Fibroblast of the aortic adventitia (primary cell): Measurements from ENCODE around the gene DCAF8. TPM values are rescaled to one million over a fixed set of nuclear protein-coding genes. Genes with fewer than 3 reads are reported as not detected.

Source experiments
- DNase-seq: peaks from one replicate; pipeline ENCODE4 v3.0.0-alpha.2; 2010; ENCODE audit warnings: low read depth
- H3K4me3 ChIP-seq: 2 replicates; pipeline ENCODE4 v1.5.1; 2011; ENCODE audit warnings: low read depth, mild to moderate bottlenecking, control low read depth, low read length, moderate library complexity
- total RNA-seq: library from RNA; depleted of rRNA; stranded (reverse); fragments of >200 nt; gene quantifications from 2 replicates; pipeline ENCODE4 v1.2.3, GENCODE V29; 2012; ENCODE audit warnings: low replicate concordance
- TF ChIP-seq, protein P1 (sequence below): IDR thresholded peaks from 2 replicates; pipeline ENCODE4 v1.5.1; 2011; ENCODE audit warnings: mild to moderate bottlenecking, low read length, control low read depth, inconsistent platforms; ENCODE audit not compliant: insufficient read depth

Gene DCAF8
- total RNA-seq, 1 donor: 76.6 TPM

DNA sequence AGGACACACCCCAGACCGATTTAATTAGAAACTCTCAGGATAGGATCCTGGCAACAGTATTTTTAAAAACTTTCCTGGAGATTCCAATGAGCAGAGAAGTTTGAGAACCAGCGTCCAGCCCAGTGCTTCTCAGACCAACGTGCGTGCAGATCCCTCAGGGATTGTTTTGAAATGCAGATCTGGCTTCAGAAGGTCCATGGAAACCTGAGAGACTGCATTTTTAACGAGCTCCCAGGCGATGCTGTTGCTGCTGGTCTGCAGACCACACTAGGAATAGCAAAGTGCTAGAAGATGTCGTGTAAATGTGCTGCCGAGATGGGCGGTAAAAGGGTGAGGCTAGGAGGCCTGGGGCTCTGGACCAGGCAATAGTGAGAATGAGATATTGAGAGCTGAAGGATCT lies 90.4 kb downstream of the DCAF8 start:
- peak; percentile 15 for DNase-seq
- TF ChIP-seq, protein P1, sequence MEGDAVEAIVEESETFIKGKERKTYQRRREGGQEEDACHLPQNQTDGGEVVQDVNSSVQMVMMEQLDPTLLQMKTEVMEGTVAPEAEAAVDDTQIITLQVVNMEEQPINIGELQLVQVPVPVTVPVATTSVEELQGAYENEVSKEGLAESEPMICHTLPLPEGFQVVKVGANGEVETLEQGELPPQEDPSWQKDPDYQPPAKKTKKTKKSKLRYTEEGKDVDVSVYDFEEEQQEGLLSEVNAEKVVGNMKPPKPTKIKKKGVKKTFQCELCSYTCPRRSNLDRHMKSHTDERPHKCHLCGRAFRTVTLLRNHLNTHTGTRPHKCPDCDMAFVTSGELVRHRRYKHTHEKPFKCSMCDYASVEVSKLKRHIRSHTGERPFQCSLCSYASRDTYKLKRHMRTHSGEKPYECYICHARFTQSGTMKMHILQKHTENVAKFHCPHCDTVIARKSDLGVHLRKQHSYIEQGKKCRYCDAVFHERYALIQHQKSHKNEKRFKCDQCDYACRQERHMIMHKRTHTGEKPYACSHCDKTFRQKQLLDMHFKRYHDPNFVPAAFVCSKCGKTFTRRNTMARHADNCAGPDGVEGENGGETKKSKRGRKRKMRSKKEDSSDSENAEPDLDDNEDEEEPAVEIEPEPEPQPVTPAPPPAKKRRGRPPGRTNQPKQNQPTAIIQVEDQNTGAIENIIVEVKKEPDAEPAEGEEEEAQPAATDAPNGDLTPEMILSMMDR: no peak
- H3K4me3 ChIP-seq: no peak overlapping the region

DNA sequence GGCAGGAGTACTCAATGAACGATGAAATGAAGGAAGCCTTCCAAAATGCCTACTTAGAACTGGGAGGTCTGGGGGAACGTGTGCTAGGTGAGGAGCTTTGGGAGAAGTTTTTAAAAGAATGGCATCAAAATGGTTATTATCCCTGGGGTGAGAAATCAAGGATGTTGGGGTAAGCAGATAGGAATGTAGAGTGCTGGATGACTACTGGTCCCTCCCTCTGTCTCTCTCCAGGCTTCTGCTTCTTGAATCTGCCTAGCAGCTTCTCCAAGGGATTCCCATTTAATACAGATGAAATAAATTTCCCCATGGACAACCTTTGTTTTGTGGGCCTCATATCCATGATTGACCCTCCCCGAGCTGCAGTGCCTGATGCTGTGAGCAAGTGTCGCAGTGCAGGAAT lies 91.0 kb downstream of the DCAF8 start:
- H3K4me3 ChIP-seq: no peak overlapping the region
- TF ChIP-seq, protein P1: no peak
- peak; percentile 27 for DNase-seq

DNA sequence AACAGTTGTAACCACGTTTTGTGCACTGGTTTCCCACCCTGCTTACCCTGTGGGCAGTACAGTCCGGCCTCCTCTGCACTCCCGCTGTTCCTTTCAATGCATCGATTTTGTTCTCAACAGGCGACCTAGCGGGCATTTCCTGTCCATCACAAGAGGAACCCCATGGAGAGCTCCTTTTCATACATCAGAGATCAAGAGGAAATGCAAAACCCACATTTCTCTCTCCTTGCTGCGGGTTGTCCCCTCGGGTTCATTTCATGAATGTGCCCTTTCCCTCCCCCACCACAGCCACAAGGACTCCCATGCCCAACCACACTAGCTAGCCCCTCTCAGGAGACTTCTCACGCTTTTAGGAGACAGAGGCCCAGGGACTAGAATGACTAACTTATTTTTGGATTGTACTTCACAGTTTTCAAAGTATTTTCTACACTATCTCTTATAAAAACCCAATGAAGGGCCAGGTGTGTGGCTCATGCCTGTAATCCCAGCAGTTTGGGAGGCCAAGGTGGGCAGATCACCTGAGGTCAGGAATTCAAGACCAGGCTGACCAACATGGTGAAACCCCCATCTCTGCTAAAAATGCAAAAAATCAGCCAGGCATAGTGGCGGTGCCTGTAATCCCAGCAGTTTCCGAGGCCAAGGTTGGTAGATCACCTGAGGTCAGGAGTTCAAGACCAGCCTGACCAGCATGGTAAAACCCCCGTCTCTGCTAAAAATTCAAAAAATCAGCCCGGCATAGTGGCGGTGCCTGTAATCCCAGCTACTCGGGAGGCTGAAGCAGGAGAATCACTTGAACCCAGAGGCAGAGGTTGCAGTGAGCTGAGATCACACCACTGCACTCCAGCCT lies 92.6 kb downstream of the DCAF8 start:
- H3K4me3 ChIP-seq: no peak overlapping the region
- no peak for DNase-seq
- TF ChIP-seq, protein P1: no peak

DNA sequence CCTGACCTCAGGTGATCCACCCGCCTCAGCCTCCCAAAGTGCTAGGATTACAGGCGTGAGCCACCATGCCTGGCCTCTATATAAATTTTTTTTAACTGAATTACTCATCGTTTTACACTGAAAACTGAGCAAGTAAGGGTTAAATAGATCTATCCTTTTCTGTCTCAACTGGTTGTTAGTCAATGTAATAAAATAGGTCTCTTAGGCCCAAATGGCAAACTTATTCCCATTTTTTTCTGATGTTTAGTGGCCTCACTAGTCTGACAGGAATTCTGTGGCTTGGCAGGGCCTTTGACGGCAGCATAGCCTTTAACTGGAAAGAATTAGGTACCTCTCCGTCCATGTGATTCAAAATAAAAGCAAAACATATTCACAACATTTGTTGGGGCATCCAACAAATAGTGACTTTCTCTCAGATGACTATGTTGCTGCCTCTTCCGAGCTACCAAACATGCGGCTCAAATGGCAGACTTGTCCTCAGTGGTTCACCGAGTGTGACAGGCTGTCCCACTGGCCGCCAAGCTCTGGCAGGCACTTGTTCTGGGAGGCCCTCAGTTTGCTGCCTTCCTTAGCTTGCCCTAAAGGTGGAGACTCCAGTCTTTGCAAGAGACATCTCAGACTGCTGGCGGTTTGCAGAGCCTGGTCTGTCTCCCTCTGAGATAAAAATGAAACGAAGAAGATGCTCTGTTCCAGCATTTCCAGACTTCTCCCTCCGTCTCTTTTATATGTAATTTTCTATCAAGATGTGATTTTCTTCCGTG lies 93.6 kb downstream of the DCAF8 start:
- no peak for DNase-seq

DNA sequence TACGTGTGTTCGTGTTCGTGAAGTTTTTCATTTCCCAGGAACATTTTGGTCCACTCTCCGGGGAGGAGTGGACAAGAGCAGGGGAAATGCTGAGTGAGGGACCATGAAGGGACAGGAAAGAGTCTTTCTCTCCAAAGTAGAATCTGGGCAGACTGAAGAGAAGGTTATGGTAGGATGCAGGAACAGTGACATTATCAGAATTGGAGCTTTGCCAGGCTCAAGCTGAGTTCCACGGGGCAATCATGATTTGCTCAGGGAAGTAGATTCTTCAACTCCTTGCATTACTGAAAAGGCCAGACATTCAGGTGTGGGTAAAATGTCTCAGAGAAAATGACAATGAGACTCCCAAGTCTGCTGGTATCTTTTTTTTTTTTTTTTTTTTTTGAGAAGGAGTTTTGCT lies 94.3 kb downstream of the DCAF8 start:
- no peak overlapping the region for H3K4me3 ChIP-seq
- TF ChIP-seq, protein P1: no peak
- no peak for DNase-seq

More for the DNA sequence above, 93.6 kb downstream of the DCAF8 start:
- TF ChIP-seq, protein P1: no peak
- H3K4me3 ChIP-seq: no peak overlapping the region

DNA sequence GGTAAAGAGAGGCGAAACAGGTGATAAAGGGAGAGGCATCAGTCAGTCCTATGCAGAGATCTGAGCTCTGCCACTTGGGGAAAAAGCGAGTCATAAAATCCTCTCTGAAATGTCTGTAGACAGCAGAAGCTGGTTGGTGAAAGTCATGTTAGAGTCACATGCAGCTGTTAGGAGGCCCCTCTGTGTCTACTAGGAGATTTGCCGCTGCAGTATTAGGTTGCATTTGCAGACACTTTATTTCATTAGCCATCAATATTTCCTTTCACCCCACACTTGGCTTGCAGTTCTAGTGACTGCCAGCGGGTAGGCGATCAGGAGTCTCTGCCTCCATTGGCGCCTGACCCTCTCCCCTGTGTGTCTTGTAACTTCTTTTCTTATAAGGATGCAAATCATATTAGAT lies 94.8 kb downstream of the DCAF8 start:
- no peak overlapping the region for H3K4me3 ChIP-seq
- DNase-seq: no peak
- TF ChIP-seq, protein P1: no peak
